Measurements from ENCODE around the gene EIF4G3. TPM values are rescaled to one million over a fixed set of nuclear protein-coding genes. Genes with fewer than 3 reads are reported as not detected.

Gene EIF4G3
- polyA plus RNA-seq, 1 of the 3 experiments (the other 2 are of a cell fraction) = 32.0 TPM

- POLR2A ChIA-PET = no interaction called here
- Histone ChIP-seq H3K36me3 (replicated peaks in 1 of 2; ENCODE audit: control insufficient read depth in 1 of 2, insufficient read depth in 2 of 2, low read length in 1 of 2) (peaks cover 13 to 42% of the 10 kb centered on the region in 2 experiments), H3K27ac (ENCODE audit: low read depth in 2 of 2, low read length in 1 of 2) (no peak overlapping the region), H3K4me3 (ENCODE audit: low read depth in 2 of 2, low read length in 1 of 2) (no peak overlapping the region), H3K4me1 (ENCODE audit: control insufficient read depth in 1 of 2, insufficient read depth in 2 of 2, low read depth in 1 of 2, low read length in 1 of 2) (no peaks in the 10 kb centered on the region), H3K27me3 (ENCODE audit: insufficient read depth) (no peaks in the 10 kb centered on the region), H3K9me2 (no peaks in the 10 kb centered on the region), H3K4me2 (no peak overlapping the region), H3K9ac (no peak overlapping the region), H3F3A (replicated peaks; ENCODE audit: insufficient read depth) (peaks cover 4% of the 10 kb centered on the region), H3K9me3 (no peaks in the 10 kb centered on the region), H3K79me2 (ENCODE audit: insufficient read depth) (no peaks in the 10 kb centered on the region), H2AFZ (ENCODE audit: low read depth) (no peak overlapping the region), H4K20me1 (ENCODE audit: insufficient read depth) (no peaks in the 10 kb centered on the region)
- no peak for TF ChIP-seq MAX (IDR thresholded peaks at IDR 0.05; ENCODE audit: low read depth)
- TF ChIP-seq, protein P1, sequence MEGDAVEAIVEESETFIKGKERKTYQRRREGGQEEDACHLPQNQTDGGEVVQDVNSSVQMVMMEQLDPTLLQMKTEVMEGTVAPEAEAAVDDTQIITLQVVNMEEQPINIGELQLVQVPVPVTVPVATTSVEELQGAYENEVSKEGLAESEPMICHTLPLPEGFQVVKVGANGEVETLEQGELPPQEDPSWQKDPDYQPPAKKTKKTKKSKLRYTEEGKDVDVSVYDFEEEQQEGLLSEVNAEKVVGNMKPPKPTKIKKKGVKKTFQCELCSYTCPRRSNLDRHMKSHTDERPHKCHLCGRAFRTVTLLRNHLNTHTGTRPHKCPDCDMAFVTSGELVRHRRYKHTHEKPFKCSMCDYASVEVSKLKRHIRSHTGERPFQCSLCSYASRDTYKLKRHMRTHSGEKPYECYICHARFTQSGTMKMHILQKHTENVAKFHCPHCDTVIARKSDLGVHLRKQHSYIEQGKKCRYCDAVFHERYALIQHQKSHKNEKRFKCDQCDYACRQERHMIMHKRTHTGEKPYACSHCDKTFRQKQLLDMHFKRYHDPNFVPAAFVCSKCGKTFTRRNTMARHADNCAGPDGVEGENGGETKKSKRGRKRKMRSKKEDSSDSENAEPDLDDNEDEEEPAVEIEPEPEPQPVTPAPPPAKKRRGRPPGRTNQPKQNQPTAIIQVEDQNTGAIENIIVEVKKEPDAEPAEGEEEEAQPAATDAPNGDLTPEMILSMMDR (IDR thresholded peaks at IDR 0.05) = no peak
- no peak for TF ChIP-seq MXI1 (IDR thresholded peaks at IDR 0.05; ENCODE audit: low read depth, low read length)
- TF ChIP-seq IRF3 (IDR thresholded peaks at IDR 0.05; ENCODE audit: low read depth, low read length) = no peak
- TF ChIP-seq POLR2AphosphoS5 (IDR thresholded peaks at IDR 0.05; ENCODE audit: low read depth, low read length) = no peak
- TF ChIP-seq, protein P2, sequence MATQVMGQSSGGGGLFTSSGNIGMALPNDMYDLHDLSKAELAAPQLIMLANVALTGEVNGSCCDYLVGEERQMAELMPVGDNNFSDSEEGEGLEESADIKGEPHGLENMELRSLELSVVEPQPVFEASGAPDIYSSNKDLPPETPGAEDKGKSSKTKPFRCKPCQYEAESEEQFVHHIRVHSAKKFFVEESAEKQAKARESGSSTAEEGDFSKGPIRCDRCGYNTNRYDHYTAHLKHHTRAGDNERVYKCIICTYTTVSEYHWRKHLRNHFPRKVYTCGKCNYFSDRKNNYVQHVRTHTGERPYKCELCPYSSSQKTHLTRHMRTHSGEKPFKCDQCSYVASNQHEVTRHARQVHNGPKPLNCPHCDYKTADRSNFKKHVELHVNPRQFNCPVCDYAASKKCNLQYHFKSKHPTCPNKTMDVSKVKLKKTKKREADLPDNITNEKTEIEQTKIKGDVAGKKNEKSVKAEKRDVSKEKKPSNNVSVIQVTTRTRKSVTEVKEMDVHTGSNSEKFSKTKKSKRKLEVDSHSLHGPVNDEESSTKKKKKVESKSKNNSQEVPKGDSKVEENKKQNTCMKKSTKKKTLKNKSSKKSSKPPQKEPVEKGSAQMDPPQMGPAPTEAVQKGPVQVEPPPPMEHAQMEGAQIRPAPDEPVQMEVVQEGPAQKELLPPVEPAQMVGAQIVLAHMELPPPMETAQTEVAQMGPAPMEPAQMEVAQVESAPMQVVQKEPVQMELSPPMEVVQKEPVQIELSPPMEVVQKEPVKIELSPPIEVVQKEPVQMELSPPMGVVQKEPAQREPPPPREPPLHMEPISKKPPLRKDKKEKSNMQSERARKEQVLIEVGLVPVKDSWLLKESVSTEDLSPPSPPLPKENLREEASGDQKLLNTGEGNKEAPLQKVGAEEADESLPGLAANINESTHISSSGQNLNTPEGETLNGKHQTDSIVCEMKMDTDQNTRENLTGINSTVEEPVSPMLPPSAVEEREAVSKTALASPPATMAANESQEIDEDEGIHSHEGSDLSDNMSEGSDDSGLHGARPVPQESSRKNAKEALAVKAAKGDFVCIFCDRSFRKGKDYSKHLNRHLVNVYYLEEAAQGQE (IDR thresholded peaks at IDR 0.05; ENCODE audit: low read depth, low read length) = no peak
- TF ChIP-seq SMC3 (IDR thresholded peaks at IDR 0.05; ENCODE audit: low read depth, low read length) = no peak
- no peak for TF ChIP-seq ZBTB33 (IDR thresholded peaks at IDR 0.05; ENCODE audit: borderline replicate concordance, low read depth)
- TF ChIP-seq RXRA (IDR thresholded peaks at IDR 0.05; ENCODE audit: borderline replicate concordance, low read depth) = no peak
- TF ChIP-seq RAD21 (IDR thresholded peaks at IDR 0.05; ENCODE audit: low read length) = no peak
- no peak for TF ChIP-seq TEAD4 (IDR thresholded peaks at IDR 0.05; ENCODE audit: borderline replicate concordance, insufficient read depth)
- TF ChIP-seq CHD2 (IDR thresholded peaks at IDR 0.05; ENCODE audit: low read length, partially characterized antibody) = no peak
- TF ChIP-seq MEF2A (IDR thresholded peaks at IDR 0.05; ENCODE audit: borderline replicate concordance, low read depth) = no peak
- TF ChIP-seq JUND (IDR thresholded peaks at IDR 0.05) = no peak
- TF ChIP-seq FOXM1 (IDR thresholded peaks at IDR 0.05; ENCODE audit: low read depth) = no peak
- 89% methylated on average over 5 of the region's 5 CpGs for WGBS (ENCODE audit: low lambda C conversion rate)
- CTCF ChIA-PET = no interaction called here
- no peak for DNase-seq
Observed at GRCh38 chr1:20811916-20812315, 364.8 kb downstream of the EIF4G3 start.
